Stimulated activated CD4-positive, alpha-beta T cell treated with anti-CD3 and anti-CD28 coated beads, Interleukin-2, amount 100 ng/mL, for 24 hours (primary cell): ENCODE data around the gene IL4.

Experiments used
- DNase-seq, 2 donors: peaks; one replicate each; pipeline ENCODE4 v3.0.0-alpha.2; 2020

Gene IL4

GRCh38 chr5:132704875-132705274 lies 31.1 kb downstream of the IL4 start:
- no peak for DNase-seq

- no peak for DNase-seq
Observed at GRCh38 chr5:132708645-132709044, 34.9 kb downstream of the IL4 start.

DNA sequence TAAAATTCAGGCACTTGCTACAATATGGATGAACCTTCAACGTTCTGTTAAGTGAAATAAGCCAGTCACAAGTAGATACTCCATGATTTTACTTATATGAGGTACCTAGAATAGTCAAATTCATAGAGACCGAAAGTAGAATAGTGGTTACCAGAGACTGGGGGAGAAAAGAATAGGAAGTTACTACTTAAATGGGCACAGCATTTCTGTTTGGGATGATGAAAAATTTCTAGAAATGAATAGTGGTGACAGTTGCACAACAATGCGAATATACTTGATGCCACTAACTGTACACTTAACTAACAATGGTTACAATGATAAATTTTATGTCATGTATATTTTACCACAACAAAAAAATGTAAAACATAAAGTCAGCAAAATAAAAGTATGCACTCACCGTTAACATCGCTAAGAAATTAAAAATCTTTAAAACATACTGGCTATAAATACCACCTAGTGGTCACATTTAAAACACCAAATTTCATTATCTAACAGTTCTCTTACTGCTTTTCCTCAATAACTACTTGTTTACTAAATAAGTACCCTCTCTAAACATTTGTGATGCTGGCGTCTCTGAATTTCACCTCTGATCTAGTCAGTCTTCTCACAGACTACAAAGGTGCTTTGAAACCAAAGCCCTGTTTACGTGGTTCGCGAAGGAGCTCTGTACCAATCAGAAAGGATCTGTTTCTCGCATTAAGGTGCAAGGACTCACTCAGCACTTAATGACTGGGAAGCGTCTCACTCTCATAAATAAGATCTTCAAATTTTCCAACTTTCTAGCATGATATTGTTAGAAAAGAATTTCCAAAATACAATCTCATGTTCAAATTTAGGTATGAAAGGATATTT lies 40.9 kb downstream of the IL4 start:
- no peak for DNase-seq

GRCh38 chr5:132718544-132719312 lies 44.9 kb downstream of the IL4 start:
- DNase-seq, result no peak

DNA sequence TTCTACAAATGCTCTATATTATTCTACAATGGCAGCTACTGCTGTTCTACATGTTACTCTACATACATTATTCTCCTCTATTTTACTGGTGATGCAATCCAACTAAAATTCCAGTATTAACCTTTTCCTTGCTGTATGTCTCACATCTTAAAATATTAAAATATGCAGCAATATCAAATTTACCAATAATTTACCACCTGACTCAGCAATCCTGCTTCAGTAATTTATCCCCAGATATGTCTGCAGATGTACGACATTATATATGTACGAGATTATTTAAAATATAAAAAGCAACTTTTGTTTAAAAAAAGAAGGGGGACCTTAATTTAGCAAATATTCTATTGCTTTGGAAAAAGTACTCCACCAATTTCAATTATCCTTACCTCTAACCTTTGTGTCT lies 52.0 kb downstream of the IL4 start:
- no peak for DNase-seq

DNA sequence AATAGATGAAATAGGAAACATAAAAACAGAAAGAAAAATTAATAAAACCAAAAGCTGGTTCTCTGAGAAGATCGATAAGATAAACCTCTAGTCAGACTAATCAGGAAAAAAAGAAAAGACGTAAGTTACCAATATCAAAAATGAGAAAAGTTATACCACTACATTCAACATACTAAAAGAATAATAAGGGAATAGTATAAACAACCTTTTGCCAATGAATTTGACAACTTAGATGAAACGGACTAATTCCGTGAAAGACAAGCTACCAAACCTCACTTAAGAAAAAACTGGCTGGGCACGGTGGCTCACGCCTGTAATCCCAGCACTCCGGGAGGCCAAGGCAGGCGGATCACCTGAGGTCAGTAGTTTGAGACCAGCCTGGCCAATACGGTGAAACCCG lies 56.1 kb downstream of the IL4 start:
- DNase-seq, result no peak
